ENCODE measurements around the gene PTGR3.

PTGR3 gene

DNA sequence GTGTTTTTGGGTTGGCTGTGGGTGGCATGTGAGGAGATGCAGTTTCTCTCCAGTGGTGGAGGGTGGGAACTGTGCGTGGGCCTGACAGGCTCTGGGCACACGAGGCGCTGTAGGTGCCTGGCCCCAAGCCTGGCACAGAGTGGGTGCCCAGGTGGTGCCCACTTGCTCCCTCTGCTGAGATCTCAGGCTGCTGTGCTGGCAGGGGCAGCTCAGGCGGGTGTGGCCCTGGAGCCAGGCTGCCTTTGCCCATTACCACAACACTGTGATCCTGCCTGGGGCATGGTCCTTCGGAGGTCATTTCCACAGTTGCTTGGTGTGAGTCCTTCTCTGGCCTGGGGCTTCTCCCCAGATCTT, 22.1 kb upstream of the PTGR3 start:
- no peak for DNase-seq

GRCh38 chr18:75230163-75231052, 21.5 kb upstream of the PTGR3 start:
- no peak for DNase-seq

DNA sequence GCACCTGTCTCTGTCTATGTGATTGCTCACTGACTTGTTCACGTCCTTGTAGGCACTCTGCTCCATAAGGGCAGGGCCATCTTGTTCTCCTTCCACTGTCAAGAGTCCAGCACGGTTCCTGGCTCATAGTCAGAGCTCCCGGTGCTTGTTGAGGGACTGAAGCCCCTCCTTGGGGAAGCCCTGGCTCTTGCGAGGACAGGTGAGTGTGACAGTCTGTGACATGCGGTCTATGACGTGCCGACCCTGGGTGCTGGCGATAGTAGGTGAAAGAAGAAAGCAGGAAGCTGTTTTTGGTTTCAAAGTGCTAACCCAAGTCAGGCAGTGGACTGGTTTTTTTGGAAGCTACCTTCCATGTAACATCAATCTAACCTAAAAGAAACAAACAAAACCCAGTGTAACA, 20.5 kb upstream of the PTGR3 start:
- no peak for DNase-seq

DNA sequence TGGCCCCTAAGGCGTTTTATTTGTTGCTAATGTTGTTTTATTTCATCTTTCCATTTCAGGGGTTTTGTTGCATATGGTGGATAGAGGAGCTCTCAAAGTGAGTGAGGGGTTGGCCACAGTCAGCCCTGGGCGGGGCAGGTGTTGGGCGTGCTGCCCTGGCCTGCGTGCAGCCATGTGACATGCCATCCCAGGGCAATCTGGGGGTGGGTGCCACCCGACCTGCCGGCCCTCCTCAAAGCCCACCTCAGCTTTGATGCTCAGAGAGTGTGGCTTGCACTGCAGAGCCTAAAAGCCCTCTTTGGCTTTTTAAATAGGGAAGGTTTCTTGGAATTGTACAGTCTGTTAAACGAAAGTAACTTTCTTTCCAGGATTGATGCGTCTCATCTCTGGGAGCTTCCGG, 20.0 kb upstream of the PTGR3 start:
- no peak for DNase-seq

DNA sequence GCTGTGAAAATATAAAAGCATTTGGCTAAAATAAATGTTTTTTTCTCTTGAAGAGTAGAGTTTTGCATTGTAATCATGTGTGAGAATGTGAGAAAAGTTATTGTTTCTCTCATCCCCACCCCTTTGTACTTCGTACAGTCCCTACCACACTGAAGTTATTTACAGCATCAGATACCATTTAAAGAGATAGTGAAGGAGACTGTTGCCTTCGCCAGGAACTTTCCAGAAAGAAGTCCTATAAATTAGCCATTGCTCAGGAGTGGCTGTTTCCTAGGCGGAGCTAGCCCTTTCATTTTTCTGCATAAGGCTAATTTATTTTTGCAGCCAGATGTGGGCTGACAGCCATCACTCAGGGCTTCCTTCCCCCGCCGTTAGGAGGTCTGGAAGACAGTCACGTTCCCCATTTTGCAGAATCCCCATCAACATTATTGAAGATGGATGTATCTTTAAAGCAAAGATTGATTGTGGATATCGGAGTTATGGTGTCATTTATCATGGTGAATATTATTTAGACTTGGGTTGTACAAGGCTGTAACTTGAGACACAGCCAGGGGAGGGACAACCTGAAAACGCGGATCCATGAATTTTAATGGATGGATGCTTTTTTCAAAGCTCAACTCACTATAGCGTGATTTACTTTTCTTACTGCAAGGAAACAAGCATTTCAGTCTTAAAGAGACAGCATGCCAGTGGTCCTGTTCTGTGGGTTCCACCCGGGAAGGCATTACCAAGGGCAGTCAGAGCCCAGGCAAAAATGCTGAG, 18.8 kb upstream of the PTGR3 start:
- DNase-seq, result no peak

- no peak for DNase-seq
These were observed 18.0 kb upstream of the PTGR3 start for GRCh38 chr18:75226956-75227316.

DNA sequence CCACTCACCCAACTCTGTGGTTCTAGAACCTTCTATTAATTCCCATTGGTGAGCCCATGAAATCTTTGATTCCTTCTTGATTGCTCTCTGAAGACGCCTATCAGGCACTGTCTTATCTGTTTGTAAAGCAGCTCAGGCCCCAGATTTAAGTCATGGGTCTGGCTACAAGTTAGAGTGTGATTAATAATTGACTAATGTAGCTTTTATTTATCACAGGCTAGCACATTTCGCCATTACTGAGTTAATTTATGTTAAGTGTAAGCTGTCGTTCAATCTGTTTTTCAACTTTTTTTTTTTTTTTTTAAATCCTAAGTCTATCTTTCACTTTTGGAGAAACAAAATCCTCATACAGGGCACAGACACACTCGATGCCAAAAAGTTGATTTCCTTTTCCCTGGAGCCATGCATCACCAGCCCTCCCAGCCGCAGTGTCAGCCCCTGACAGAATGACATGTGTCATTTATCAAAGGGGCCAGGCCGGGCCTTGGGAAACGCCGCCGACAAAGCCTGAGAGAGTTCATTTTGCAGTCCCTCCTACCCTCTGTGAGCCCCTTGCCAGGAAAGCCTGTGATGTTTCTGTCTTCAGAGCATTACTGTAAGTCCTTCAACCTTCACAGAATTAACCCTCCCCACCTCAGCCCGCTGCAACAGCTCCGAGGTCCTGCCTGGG, 17.5 kb upstream of the PTGR3 start:
- DNase-seq, result no peak

DNA sequence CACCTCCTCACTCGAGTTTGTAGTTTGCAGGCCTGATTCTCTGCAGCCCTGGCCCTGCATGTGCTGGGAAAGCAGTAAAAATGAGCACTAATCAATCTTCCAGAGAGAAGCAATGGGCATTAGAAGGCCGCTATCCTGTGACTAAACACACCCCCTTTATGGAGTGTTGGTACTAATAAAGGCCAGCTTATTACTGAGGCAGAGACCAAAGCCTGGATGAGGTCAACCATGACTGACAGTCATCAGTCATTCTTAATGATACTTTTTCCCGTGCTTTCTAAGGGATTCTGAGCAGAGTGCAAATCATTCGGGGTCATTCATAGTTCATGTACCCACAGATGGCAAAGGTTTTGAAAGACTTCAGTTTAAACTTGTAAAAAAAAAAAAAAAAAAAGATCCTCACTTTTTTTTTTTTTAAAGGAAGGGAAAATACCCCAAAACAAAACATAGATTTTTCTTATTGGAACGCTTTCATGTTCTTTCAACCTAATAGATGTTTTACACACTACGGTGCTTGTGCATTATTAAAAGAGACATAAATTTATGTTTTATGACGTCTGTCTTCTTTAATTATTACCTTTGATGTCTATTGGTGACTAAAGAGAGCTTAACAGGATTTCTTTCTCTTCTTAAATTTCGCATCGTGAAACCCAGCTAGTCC, 14.9 kb upstream of the PTGR3 start:
- no peak for DNase-seq

- no peak for DNase-seq
These were observed 13.5 kb upstream of the PTGR3 start for GRCh38 chr18:75222407-75222806.

DNA sequence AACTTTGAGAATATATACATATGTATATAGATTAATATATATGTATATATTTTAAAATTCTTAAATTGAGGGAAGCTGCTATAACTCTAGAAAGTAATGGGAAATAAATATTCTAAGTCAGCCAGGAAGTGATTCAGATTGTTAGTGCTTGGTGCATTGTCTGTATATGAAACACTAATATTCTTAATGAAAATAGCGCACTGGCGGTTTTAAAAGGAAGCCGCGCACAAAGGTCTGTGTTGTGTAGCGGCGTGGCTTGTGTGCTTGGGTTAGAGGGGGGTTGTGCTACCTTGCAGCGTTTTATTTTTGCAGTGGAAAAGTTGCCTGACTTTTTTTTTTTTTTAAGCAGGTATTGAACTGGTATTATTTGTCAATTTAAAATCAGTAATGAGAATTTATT, 13.0 kb upstream of the PTGR3 start:
- no peak for DNase-seq

GRCh38 chr18:75221397-75221796, 12.5 kb upstream of the PTGR3 start:
- DNase-seq, result no peak

DNA sequence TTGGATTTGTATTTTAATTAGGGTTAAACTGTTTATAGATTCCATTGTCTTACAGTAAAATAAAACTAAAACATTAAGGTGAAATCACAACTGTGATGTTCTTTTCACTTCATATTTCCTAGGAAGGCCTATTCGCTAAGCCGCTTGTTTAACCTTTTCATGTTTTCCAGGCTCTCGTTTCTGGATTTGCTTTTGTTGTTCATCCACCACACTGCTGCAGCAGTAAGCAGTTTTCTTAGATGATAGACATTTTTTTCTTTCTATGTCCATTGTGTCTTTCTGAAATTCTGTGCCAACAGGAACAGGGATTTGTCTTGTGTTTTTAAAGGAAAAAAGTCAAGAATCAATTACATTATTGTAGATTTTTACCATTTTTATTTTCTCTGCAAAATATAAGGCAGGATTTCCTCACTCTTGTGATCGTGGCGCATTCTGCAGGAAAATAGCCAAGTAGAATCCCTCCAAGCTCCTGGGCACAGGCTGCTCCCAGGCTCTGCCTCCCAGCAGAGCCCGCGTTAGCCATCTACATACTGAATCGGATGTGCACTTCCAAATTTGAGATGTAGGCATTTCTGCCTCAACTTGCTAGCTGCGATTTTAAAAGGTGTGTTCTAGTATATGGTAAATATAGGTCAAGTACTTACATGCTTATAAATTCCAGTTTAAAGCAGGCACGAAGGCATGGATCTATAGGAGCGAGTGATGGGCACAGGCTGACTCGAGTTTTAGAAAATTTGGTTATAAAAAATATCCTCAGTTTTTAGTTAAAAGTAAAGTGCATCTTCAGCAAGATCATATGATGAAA, 11.8 kb upstream of the PTGR3 start:
- no peak for DNase-seq

- no peak for DNase-seq
These were observed 10.9 kb upstream of the PTGR3 start for GRCh38 chr18:75219745-75220375.

DNA sequence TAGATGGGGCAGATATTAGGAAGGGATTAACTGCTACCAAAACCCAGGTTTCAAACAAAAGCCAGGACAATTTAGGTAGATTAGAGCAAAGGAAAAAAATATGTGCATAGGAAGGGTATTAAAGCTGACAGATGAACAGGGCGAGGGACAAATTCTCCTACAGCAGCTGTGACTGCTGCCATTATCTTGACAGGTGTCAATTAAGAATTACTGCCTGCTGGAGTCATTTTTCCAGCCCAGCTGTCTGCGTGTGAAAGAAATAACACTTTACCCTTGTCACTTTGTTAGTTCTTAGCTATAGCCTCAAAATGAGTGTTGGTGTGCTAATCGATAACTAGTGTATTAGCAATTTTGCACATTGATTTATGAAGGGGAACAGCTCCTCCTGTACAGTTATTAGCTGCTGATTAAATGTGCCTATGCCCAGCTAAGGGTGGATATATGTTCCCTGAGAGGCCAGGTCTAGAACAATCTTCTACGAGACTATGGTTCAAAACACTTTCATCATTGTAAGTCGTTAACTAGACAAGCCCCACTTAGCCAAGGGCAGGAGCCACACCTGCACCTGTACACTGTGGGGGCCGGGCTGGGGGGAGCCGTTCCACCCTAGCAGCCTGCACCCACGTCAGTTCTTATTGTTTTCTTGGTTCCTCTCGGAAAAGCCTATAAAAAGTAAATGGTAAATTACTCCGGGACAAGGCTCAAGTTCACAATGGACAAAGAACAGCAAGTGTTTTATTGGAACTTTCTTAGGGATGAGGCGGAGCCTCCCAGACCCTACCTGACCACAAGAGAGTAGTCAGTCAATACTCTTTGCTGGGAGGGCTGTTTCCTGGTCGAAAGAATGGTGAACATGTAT, 9.4 kb upstream of the PTGR3 start:
- no peak for DNase-seq

- DNase-seq, result no peak
These were observed 8.2 kb upstream of the PTGR3 start for GRCh38 chr18:75216911-75217689.

DNA sequence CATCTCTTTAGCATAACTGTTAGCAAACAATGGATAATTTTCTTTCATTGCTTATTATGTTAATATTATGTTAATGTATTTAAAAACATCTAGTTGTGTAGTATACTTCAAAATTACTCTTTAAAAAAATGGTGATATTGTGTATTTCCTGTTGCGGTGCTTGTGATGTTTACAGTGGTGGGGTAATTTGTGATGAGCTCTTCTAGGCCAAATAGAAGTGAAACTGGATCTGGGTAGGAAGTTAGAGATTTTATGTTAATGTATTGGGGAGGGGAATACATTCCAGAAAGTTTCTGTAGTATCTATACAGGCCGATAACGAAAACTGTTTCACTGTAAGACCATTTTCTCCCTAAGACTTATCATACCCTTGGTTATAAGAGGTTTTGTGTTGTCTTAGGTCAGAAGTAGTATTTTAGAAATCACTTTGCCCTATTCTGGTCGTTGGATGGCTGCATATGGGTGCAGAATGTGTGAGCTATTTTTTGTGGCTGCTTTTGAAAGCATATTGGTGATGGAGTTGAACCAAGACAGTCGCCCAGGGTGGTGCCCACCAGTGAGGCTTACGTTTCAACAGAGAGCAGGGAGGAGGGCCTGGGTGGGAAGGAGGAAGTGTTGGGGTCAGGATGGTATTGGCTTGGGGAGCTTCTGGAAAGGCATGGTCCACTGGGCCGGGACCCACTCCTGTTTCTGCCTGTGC, 7.4 kb upstream of the PTGR3 start:
- DNase-seq, result no peak

DNA sequence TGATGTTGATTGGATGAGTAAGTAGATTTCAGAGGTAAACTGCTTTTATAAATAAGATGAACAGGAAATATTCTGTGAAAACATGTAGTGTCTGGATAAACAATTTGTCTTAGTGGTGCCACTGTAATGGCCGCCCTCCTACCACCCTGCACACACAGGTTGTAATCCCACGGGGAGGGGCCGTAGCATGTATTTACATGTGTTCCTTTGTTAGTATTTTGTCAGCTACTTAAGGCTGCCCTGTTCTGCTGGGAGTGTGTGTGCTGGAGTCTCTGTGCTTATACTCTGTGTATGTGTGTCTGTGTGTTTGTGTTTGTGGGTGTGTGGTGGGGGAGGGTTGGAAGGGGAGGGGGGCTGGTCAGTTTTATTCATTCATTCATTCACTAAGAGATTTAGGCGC, 6.7 kb upstream of the PTGR3 start:
- DNase-seq, result no peak

DNA sequence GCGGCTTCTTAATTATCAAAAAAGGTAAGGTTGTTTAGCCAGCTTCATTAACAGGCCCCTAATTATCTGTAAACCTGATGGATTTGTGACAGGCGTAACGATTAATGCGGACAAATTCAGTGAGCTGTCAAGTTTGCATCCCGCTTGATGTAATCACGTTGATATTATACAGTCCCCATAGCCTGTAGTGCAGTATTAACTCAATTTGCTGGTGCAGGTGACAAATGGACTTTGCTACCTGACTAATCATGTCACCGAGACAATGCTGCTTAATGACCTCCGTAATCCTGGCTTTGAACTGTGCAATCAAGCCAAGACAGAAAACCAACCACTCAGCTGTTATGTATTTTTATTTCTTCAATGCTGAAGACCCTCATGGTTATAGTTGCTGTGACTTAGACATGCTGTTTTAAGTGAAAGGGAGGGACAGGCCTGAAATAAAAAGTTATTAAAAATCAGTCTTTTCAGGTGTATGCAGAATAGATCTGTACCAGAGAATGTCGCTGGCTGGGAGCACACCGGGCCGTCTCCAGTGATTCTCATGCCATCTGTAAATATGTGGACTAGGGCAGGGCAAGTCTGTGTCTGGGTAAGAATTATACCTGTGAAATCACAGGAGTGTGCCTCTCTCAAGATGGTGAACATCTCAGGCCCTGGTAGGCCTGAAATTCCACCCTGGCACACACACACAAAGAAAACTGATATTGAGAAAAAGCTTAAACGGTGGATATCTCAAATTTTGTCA, 6.0 kb upstream of the PTGR3 start:
- DNase-seq, result no peak

GRCh38 chr18:75214332-75214690, 5.4 kb upstream of the PTGR3 start:
- DNase-seq, result no peak
